Tibial artery (tissue), 4 donors: ENCODE measurements around the gene MYO1H.

Experiments
- DNase-seq, 2 donors: peaks; one replicate each; pipeline ENCODE4 v3.0.0-alpha.2; 2019
- H3K27ac ChIP-seq, 2 donors: fragments of 200-600 bp; sonication (generic) in 1 of 2; 1 replicate in 1 of 2; 2 replicates in 1 of 2; pipeline ENCODE4 v1.5.1; 2018 to 2019; ENCODE audit warnings: mild to moderate bottlenecking in 1 of 2
- H3K27me3 ChIP-seq, 2 donors: fragments of 200-600 bp; sonication (generic) in 1 of 2; one replicate each; pipeline versions ENCODE4 v1.5.1 to v1.6.0; 2016 to 2019
- H3K36me3 ChIP-seq, 3 donors: fragments of 200-600 bp; sonication (generic) in 2 of 3; one replicate each; pipeline ENCODE4 v1.5.1; 2016 to 2019; ENCODE audit warnings: mild to moderate bottlenecking in 2 of 3
- H3K4me1 ChIP-seq, 4 donors: fragments of 200-600 bp; sonication (generic) in 2 of 4; 1 replicate in 3 of 4; 2 replicates in 1 of 4; pipeline ENCODE4 v1.5.1; 2016 to 2019
- H3K4me3 ChIP-seq, 2 donors: fragments of 200-600 bp; sonication (generic) in 1 of 2; 1 replicate in 1 of 2; 2 replicates in 1 of 2; pipeline ENCODE4 v1.5.1; 2018 to 2019; ENCODE audit warnings: mild to moderate bottlenecking in 2 of 2
- H3K9me3 ChIP-seq, 3 donors: fragments of 200-600 bp; sonication (generic) in 1 of 3; one replicate each; pipeline ENCODE4 v1.5.1; 2016 to 2019
- CTCF ChIP-seq, 2 experiments: fragments of 200-600 bp in 1 of 2; fragments of 450-650 bp in 1 of 2; IDR thresholded peaks; one replicate each; pipeline ENCODE4 v1.5.1; 2017 to 2019; ENCODE audit warnings: antibody characterized with exemption in 2 of 2, mild to moderate bottlenecking in 1 of 2, moderate library complexity in 1 of 2
- intact Hi-C: fragments of 100-400 bp; cut with DNase I; formaldehyde crosslinking; loops from one replicate; pipeline ENCODE4 v1.15.0; 2023; ENCODE audit warnings: low total_unique reads

MYO1H gene

GRCh38 chr12:109331301-109331952, 16.3 kb upstream of the MYO1H start:
- no peak for TF ChIP-seq CTCF (IDR thresholded peaks at IDR 0.05)
- no peak for DNase-seq
- no peaks in the 10 kb centered on the region for H3K9me3 ChIP-seq
- H3K4me3 ChIP-seq: no peak overlapping the region
- intact Hi-C loops: no loop called here
- no peaks in the 10 kb centered on the region for H3K36me3 ChIP-seq
- H3K27me3 ChIP-seq: peaks cover 0 to 11% of the 10 kb centered on the region in 2 donors
- no peak overlapping the region for H3K27ac ChIP-seq
- H3K4me1 ChIP-seq: no peaks in the 10 kb centered on the region

DNA sequence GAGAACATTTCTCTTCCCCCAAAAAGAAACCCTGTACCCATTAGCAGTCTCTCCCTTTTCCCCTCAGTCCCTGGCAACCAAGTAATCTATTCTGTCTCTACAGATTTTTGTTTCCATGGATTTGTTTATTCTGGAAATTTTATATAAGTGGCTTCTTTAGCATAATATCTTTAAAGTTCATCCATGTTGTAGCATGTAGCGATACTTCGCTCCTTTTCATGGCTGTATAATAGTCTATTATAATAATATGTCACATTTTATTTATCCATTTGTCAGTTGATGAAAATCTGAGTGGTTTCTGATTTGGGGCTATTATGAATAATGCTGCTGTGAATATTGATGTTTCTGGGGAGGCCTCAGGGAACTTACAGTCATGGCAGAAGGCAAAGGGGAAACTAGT, 12.8 kb upstream of the MYO1H start:
- H3K4me3 ChIP-seq: no peak overlapping the region
- no peaks in the 10 kb centered on the region for H3K9me3 ChIP-seq
- no peaks in the 10 kb centered on the region for H3K4me1 ChIP-seq
- no peak for TF ChIP-seq CTCF (IDR thresholded peaks at IDR 0.05)
- H3K27ac ChIP-seq: no peak overlapping the region
- DNase-seq: no peak
- no peaks in the 10 kb centered on the region for H3K36me3 ChIP-seq
- H3K27me3 ChIP-seq: peaks cover 0 to 11% of the 10 kb centered on the region in 2 donors
- intact Hi-C loops: no loop called here

GRCh38 chr12:109336593-109336992, 11.1 kb upstream of the MYO1H start:
- H3K9me3 ChIP-seq: no peaks in the 10 kb centered on the region
- no peaks in the 10 kb centered on the region for H3K4me1 ChIP-seq
- DNase-seq: no peak
- no peak overlapping the region for H3K27ac ChIP-seq
- peaks cover 0 to 15% of the 10 kb centered on the region in 2 donors for H3K27me3 ChIP-seq
- H3K4me3 ChIP-seq: no peak overlapping the region
- intact Hi-C loops: no loop called here
- H3K36me3 ChIP-seq: no peaks in the 10 kb centered on the region
- TF ChIP-seq CTCF (IDR thresholded peaks at IDR 0.05): no peak

DNA sequence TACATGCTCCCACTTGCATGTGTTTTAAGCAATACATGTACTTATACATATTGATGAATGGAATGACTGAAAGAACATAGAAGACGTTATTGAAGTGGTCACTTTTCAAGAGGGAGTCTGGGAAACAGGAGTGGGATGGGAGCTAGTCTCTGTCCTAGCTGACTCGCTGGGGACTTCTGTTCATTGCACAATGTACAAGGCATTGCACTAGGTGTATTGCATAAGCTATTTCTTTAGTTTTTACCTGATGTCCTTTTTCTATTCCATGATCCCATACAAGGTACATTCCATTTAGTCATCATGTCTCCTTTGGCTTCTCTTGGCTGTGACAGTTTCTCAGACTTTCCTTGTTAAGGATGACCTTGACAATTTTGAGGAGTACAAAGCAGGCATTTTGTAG, 4.0 kb upstream of the MYO1H start:
- H3K9me3 ChIP-seq: no peaks in the 10 kb centered on the region
- peaks cover 0 to 4% of the 10 kb centered on the region in 2 donors for H3K27me3 ChIP-seq
- no peak overlapping the region for H3K4me3 ChIP-seq
- no peak overlapping the region for H3K27ac ChIP-seq
- no peaks in the 10 kb centered on the region for H3K4me1 ChIP-seq
- DNase-seq: no peak
- no peaks in the 10 kb centered on the region for H3K36me3 ChIP-seq
- TF ChIP-seq CTCF (IDR thresholded peaks at IDR 0.05): no peak
- intact Hi-C loops: no loop called here

DNA sequence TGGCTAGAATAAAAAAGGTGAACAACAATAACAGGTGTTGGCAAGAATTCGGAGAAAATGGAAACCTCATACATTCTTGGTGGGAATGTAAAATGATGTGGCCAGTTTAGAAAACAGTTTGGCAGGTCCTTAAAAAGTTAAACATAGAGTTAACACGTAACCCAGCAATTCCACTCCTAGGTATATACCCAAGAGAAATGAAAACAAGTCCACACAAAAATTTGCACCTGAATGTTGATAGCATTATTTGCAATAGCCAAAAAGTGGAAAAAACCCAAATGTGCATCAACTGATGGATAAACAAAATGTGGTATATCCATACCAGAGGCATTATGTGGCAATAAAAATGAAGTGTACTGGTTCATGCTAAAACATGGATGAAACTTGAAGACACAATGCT, 2.3 kb upstream of the MYO1H start:
- Histone ChIP-seq H3K27me3 (peaks cover 0 to 8% of the 10 kb centered on the region in 2 donors), H3K36me3 (no peaks in the 10 kb centered on the region), H3K9me3 (no peaks in the 10 kb centered on the region), H3K4me1 (no peaks in the 10 kb centered on the region), H3K4me3 (no peak overlapping the region), H3K27ac (no peak overlapping the region)
- TF ChIP-seq CTCF (IDR thresholded peaks at IDR 0.05): no peak
- intact Hi-C loops: no loop called here
- no peak for DNase-seq

DNA sequence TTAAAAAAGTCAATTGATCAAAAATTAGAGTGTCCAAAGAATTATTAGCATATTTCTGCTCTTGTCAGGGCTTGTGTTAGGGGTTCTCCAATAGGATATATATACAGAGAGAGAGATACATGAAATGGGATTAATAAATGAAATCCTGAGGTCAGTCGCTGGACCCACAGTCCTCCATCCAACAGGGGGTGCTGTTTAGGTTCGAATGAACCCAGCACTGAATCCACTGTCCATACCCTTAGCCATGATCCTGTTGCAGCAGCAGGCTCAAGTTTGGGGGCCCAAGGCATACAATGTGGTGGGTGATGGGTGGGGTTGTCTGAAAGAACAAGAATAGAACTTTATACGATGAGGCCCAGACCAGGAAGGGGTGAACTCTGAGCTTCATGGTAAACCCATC, 780 bp upstream of the MYO1H start:
- no peak for TF ChIP-seq CTCF (IDR thresholded peaks at IDR 0.05)
- intact Hi-C loops: no loop called here

More for the DNA sequence above, 780 bp upstream of the MYO1H start:
- H3K4me1 ChIP-seq: no peaks in the 10 kb centered on the region
- H3K27ac ChIP-seq: no peak overlapping the region
- peaks cover 0 to 4% of the 10 kb centered on the region in 2 donors for H3K27me3 ChIP-seq
- DNase-seq: no peak
- no peaks in the 10 kb centered on the region for H3K9me3 ChIP-seq
- H3K4me3 ChIP-seq: no peak overlapping the region
- H3K36me3 ChIP-seq: no peaks in the 10 kb centered on the region
